Activated CD4-positive, alpha-beta T cell treated with anti-CD3 and anti-CD28 coated beads, Interleukin-2, amount 10 ng/mL, durations not matched to agents 24 days and 14 days (primary cell): ENCODE data around the gene CFAP251. TPM values are rescaled to one million over a fixed set of nuclear protein-coding genes. Genes with fewer than 3 reads are reported as not detected.
"Not testable (repeated sequence)": the region's sequence is repeated elsewhere in the genome, so short reads cannot be mapped to it uniquely, and the experiment has no call there.

Experiments used
- DNase-seq: peaks from one replicate; pipeline ENCODE4 v3.0.0; 2022
- H3K27ac Mint-ChIP-seq: one replicate; pipeline ENCODE4 v1.8.0; 2022; ENCODE audit warnings: mild to moderate bottlenecking, mixed read lengths
- H3K27me3 Mint-ChIP-seq: one replicate; pipeline ENCODE4 v1.8.0; 2022; ENCODE audit warnings: mixed read lengths
- H3K36me3 Mint-ChIP-seq: one replicate; pipeline ENCODE4 v1.8.0; 2022; ENCODE audit warnings: low read depth, mild to moderate bottlenecking, mixed read lengths
- H3K4me1 Mint-ChIP-seq: one replicate; pipeline ENCODE4 v1.8.0; 2021; ENCODE audit warnings: mixed read lengths
- H3K4me3 Mint-ChIP-seq: one replicate; pipeline ENCODE4 v1.8.0; 2022; ENCODE audit warnings: mild to moderate bottlenecking, moderate library complexity, mixed read lengths
- H3K9me3 Mint-ChIP-seq: one replicate; pipeline ENCODE4 v1.8.0; 2021; ENCODE audit warnings: mixed read lengths
- intact Hi-C: fragments of 100-400 bp; cut with micrococcal nuclease; formaldehyde crosslinking; loops from one replicate; pipeline ENCODE4 v1.15.1; 2023
- total RNA-seq: library from RNA; stranded (reverse); gene quantifications from 2 replicates; pipeline ENCODE4 v1.2.3, GENCODE V29; 2022

Gene CFAP251
- total RNA-seq, 1 donor from 2014 or later: 1.1 TPM

DNA sequence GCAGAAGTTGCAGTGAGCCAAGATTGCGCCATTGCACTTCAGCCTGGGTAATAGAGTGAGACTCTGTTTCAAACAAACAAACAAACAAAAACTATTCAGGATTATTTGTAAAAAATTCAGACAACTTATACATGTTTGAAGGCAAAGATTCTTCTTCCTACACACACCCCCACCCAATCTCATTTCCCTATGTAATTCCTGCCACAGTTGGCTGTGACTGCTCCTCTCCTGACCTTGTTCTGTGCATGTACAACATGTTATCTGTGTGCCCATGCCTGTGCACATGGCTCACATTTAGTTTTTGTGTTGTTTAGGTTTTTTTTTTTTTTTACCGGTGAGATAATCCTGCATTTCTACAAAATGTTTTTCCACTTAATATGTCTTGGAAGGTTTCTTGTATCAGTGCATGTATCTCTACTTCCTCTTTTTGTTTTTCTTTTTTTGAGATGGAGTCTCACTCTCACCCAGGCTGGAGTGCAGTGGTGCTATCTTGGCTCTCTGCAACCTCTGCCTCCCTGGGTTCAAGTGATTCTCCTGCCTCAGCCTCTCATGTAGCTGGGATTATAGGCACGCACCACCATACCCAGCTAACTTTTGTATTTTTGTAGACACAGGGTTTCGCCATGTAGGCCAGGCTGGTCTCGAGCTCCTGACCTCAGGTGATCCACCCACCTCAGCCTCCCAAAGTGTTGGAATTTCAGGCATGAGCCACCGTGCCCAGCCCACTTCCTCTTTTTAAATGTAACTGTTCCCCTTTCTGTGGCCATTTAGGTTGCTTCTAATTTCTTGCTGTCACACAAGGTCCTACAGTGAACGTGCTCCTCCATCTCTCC is 8.7 kb downstream of the CFAP251 start:
- Mint-ChIP-seq H3K36me3 (no peaks in the 10 kb centered on the region), H3K27me3 (no peaks in the 10 kb centered on the region), H3K4me3 (no peak overlapping the region), H3K4me1 (no peaks in the 10 kb centered on the region), H3K27ac (no peak overlapping the region), H3K9me3 (no peaks in the 10 kb centered on the region)
- no peak for DNase-seq
- intact Hi-C loops: no loop called here

DNA sequence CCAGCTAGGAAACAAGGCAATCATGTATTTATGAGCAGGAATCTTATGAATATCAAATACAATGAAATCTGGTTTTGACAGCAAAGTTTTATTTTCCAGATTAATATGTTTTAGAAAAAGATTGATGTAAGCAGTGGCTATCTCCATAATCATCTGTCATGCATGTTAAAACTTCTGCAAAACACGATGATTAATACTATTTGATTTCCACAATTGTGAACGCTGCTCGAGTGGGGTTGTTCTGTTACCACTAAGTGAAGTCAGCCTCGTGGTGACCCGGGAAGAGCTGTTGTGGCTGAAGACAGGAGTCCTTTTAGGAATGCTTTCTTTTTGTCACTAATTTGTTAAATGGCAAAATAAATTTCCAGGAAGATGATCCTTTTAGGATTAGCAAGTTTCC is 9.4 kb downstream of the CFAP251 start:
- DNase-seq: no peak
- Mint-ChIP-seq H3K4me3 (no peak overlapping the region), H3K4me1 (no peaks in the 10 kb centered on the region), H3K27me3 (no peaks in the 10 kb centered on the region), H3K9me3 (no peaks in the 10 kb centered on the region), H3K36me3 (no peaks in the 10 kb centered on the region), H3K27ac (no peak overlapping the region)
- intact Hi-C loops: no loop called here

GRCh38 chr12:121929545-121929944 is 11.2 kb downstream of the CFAP251 start:
- intact Hi-C loops, H3K4me1 Mint-ChIP-seq, H3K9me3 Mint-ChIP-seq, H3K27ac Mint-ChIP-seq, H3K4me3 Mint-ChIP-seq, H3K27me3 Mint-ChIP-seq, H3K36me3 Mint-ChIP-seq, DNase-seq: not testable (repeated sequence)

DNA sequence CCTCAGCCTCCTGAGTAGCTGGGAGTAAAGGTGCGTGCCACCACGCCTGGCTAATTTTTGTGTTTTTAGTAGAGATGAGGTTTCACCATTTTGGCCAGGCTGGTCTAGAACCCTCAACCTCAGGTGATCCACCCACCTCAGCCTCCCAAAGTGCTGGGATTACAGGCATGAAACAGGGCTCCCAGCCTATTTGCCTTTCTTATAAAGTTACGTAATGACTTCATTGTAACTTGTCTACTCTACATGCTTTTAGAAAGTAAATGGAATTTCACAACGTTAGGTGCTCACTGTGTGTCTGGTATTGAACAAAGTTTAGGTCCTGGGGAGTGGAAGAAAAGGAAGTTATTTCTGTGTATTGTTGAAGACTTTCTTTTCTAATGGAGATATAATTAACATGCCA is 12.5 kb downstream of the CFAP251 start:
- no peak overlapping the region for H3K27ac Mint-ChIP-seq
- H3K27me3 Mint-ChIP-seq: no peaks in the 10 kb centered on the region
- H3K4me3 Mint-ChIP-seq: no peak overlapping the region
- no peak for DNase-seq
- H3K36me3 Mint-ChIP-seq: no peaks in the 10 kb centered on the region
- intact Hi-C loops: no loop called here
- H3K9me3 Mint-ChIP-seq: no peaks in the 10 kb centered on the region
- no peaks in the 10 kb centered on the region for H3K4me1 Mint-ChIP-seq

DNA sequence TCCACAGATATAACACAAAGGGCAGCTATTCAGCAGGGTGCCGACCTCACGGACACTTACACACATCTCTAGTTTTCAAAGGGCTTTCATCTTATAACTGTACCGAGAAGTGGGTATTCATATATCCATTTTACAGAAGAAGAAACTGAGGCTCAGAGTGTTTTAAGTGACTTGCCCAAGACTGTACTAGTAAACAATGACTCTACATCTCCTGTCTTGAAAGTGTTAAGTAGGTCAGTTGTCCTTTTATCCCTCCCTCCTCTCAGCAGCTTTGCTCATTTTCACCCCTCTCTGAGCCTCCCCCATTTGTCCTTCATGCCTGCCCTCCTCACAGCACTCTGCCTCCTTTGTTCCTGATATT is 13.8 kb downstream of the CFAP251 start:
- intact Hi-C loops: no loop called here
- Mint-ChIP-seq H3K27ac (no peak overlapping the region), H3K4me1 (peaks cover under 1% of the 10 kb centered on the region), H3K9me3 (no peaks in the 10 kb centered on the region), H3K4me3 (no peak overlapping the region), H3K27me3 (no peaks in the 10 kb centered on the region), H3K36me3 (peaks cover 4% of the 10 kb centered on the region)
- no peak for DNase-seq

DNA sequence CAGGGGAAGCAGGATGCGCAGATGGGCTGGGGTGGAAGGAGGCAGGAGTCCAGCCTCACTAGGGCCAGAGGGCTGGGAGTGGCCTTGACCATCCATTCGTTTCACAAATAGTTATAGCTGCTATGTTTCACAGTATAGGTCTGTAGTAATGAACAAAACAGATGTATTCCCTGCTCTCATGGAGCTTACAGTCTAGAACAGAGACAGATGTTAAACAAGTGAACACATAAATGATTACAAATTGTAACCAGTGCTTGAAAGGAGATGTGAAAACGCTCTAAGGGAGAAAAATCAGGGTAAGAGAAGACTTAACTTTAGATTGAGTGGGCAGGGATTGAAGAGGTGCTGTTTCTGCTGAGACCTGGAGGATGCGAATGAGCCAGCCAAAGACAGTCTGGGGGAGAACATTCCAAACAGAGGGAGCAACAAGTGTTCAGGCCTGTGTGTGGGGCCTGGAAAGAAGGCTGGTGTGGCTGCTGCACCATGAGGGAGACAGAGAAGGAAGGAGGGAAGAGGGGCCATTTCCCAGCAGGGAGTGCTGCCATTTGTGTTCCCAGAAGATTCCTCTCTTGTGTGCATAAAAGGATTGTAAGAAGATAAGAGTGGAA is 14.6 kb downstream of the CFAP251 start:
- Mint-ChIP-seq H3K4me1 (peaks cover 5% of the 10 kb centered on the region), H3K27me3 (no peaks in the 10 kb centered on the region), H3K36me3 (peaks cover 6% of the 10 kb centered on the region), H3K4me3 (no peak overlapping the region), H3K27ac (no peak overlapping the region), H3K9me3 (no peaks in the 10 kb centered on the region)
- intact Hi-C loops: no loop called here
- DNase-seq: no peak

- Mint-ChIP-seq H3K36me3 (peaks cover 6% of the 10 kb centered on the region), H3K27me3 (no peaks in the 10 kb centered on the region), H3K27ac (no peak overlapping the region), H3K4me1 (peaks cover 5% of the 10 kb centered on the region), H3K9me3 (no peaks in the 10 kb centered on the region), H3K4me3 (no peak overlapping the region)
- DNase-seq: no peak
- intact Hi-C loops: no loop called here
Observed at GRCh38 chr12:121933522-121934308, 15.3 kb downstream of the CFAP251 start.

DNA sequence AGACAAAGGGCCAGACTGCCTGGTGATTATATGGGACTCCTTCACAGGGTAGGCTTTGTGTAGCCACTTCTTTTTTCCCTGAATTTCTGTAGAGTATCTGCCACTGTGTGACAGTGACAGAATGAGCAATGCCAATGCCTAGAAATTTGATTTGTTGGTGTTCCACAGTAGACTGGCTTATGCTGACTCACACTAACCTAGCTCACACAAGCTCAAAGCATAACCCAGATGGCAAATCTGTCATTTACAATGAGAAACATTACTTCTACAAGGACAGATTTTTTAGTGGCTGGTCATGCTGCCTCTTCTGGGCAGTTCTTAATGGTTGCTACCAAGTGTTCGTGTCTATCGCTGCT is 15.9 kb downstream of the CFAP251 start:
- peaks cover 5% of the 10 kb centered on the region for H3K4me1 Mint-ChIP-seq
- no peaks in the 10 kb centered on the region for H3K9me3 Mint-ChIP-seq
- H3K36me3 Mint-ChIP-seq: peaks cover 9% of the 10 kb centered on the region
- DNase-seq: no peak
- no peaks in the 10 kb centered on the region for H3K27me3 Mint-ChIP-seq
- intact Hi-C loops: no loop called here
- no peak overlapping the region for H3K27ac Mint-ChIP-seq
- H3K4me3 Mint-ChIP-seq: no peak overlapping the region

DNA sequence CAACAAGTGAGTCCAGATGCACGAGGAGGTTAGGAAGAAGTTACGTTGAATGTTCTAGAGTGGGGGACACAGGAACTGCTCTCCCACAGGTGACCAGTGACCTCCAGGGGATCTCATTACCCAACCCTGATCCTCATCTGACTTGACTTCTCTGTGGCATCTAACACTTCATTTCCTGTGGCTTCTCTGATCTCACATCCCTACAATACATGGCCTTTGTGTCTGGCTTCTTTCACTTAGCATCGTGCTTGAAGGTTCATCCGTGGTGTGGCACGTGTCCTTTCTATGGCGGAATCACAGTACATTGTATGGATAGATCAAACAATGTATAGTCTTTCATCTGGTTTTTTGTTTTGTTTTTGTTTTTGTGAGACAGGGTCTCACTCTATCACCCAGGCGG is 19.3 kb downstream of the CFAP251 start:
- Mint-ChIP-seq H3K4me3 (no peak overlapping the region), H3K27ac (no peak overlapping the region), H3K4me1 (peaks cover 5% of the 10 kb centered on the region), H3K36me3 (peaks cover 9% of the 10 kb centered on the region), H3K9me3 (no peaks in the 10 kb centered on the region), H3K27me3 (no peaks in the 10 kb centered on the region)
- intact Hi-C loops: no loop called here
- no peak for DNase-seq

- no peaks in the 10 kb centered on the region for H3K9me3 Mint-ChIP-seq
- intact Hi-C loops: no loop called here
- peaks cover 5% of the 10 kb centered on the region for H3K4me1 Mint-ChIP-seq
- no peak overlapping the region for H3K27ac Mint-ChIP-seq
- H3K4me3 Mint-ChIP-seq: no peak overlapping the region
- DNase-seq: no peak
- H3K36me3 Mint-ChIP-seq: peaks cover 9% of the 10 kb centered on the region
- no peaks in the 10 kb centered on the region for H3K27me3 Mint-ChIP-seq
Observed at GRCh38 chr12:121939186-121939585, 20.8 kb downstream of the CFAP251 start.

DNA sequence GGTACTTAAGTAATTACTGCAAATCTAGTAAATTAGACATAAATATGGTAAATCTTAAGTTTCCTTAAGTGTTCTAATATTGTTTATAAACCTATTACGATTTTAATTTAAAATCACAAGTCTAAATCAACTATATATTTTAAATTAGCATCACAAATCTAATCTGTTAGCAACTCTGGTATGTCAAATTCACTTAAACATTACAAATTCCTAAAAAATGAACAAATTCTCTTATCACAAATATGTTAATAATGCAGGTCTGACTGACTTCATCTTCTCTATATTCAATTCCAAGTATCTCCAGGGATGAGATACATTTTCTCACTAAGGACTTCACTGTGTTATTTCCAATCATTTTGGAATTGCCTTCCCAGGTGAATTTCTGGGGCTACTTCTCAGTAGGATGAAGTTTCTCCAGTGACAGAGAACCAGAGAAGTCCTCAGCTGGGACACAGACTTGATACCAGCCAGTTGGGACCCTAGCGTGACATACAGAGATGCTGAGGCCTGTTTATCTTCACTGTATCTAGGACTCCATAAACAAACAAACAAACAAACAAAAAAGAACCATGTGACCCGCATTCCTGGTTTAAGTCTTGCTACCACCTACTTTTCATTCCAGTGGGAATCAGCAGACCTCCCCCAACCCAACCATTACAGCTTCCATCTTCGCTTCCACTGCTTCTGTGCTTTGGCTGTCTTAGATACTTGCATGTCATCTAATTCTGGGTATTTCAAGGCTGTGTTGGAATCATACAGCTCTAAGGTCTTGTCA is 21.8 kb downstream of the CFAP251 start:
- intact Hi-C loops: no loop called here
- Mint-ChIP-seq H3K27me3 (no peaks in the 10 kb centered on the region), H3K27ac (no peak overlapping the region), H3K36me3 (peaks cover 9% of the 10 kb centered on the region), H3K9me3 (no peaks in the 10 kb centered on the region), H3K4me1 (peaks cover 5% of the 10 kb centered on the region), H3K4me3 (no peak overlapping the region)
- no peak for DNase-seq

DNA sequence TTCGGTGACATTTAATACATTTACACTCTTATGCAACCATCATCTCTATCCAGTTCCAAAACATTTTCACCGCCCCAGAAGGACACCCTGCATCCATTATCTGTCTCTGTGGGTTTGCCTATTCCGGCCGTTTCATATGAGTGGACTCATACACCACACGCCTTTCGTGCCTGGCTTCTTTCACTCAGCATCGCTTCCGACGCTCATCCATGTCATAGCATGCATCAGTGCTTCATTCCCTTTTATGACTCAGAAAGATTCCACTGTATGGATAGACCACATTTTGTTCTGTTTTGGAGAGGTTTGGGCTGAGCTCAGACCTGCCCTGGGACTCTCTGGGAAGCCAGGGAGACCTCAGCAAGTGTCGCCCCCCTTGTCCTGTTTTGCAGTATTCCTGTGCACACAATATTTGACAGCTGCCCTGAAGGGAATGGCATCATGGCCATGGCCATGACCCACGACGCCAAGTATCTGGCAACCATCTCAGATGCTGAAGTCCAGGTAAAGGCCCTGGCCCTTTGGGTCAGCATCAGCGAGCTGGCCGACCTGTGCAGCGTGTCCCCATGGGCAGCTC is 23.8 kb downstream of the CFAP251 start:
- Mint-ChIP-seq H3K27ac (no peak overlapping the region), H3K4me3 (no peak overlapping the region), H3K4me1 (peaks cover 4% of the 10 kb centered on the region), H3K36me3 (peaks cover 5% of the 10 kb centered on the region), H3K9me3 (no peaks in the 10 kb centered on the region), H3K27me3 (peaks cover 2% of the 10 kb centered on the region)
- intact Hi-C loops: no loop called here
- DNase-seq: no peak

DNA sequence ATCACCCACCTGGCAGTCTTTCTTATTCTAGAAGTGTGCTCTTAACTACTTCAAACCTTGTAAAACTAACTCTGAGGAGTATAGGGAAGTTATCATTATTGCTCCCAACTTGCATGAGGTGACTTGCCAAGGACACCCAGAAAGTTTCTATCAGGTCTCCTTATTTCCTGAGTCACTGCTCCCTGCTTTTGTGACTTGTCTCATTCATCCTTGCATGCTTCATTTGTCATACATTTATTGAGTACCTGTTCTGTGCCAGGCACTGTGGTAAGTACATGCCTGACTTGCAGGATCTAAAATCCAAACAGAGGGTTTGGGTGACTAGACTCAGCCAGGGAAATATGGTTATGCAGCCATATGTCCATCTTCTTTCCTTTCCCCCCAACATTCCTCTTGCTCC is 25.5 kb downstream of the CFAP251 start:
- no peaks in the 10 kb centered on the region for H3K4me1 Mint-ChIP-seq
- H3K27me3 Mint-ChIP-seq: peaks cover 5% of the 10 kb centered on the region
- intact Hi-C loops: no loop called here
- H3K4me3 Mint-ChIP-seq: no peak overlapping the region
- no peak overlapping the region for H3K27ac Mint-ChIP-seq
- no peak for DNase-seq
- H3K36me3 Mint-ChIP-seq: peaks cover 2% of the 10 kb centered on the region
- no peaks in the 10 kb centered on the region for H3K9me3 Mint-ChIP-seq
